Endothelial cell of umbilical vein (primary cell): ENCODE measurements around the gene RDH14. TPM values are rescaled to one million over a fixed set of nuclear protein-coding genes. Genes with fewer than 3 reads are reported as not detected.

Experiments
- BruUV-seq: library from RNA; stranded (reverse); fragments of 400-500 nt; replicated peaks from 2 replicates; lab custom pipeline; 2021; lab: Mats Ljungman, UMichigan
- CTCF ChIA-PET: fragments of 300-600, 350-600 bp; sonication (Branson Sonifier 250); formaldehyde crosslinking; loops from one replicate; lab custom pipeline; 2021; ENCODE audit warnings: antibody characterized with exemption, inconsistent platforms; lab: Charles Lee
- POLR2A ChIA-PET: fragments of 300-600, 350-600 bp; sonication (Branson Sonifier 250); formaldehyde crosslinking; loops from one replicate; lab custom pipeline; 2021; ENCODE audit warnings: antibody characterized with exemption, inconsistent platforms; lab: Charles Lee
- DNase-seq: peaks from one replicate; pipeline ENCODE4 v3.0.0-alpha.2; 2011; ENCODE audit warnings: low read depth, low spot score
- FAIRE-seq: peaks from 2 replicates; lab custom pipeline; 2011; peaks lifted over from hg19 to GRCh38; lab: Jason Lieb, UNC
- H2AFZ ChIP-seq: 2 replicates; pipeline ENCODE4 v1.6.0; 2012; ENCODE audit warnings: low read depth, low read length, control low read depth, inconsistent platforms
- H3K27ac ChIP-seq: 2 replicates; pipeline ENCODE4 v1.5.1; 2011; ENCODE audit warnings: low read depth, mild to moderate bottlenecking, control low read depth, low read length, moderate library complexity; ENCODE audit not compliant: insufficient read depth
- H3K27me3 ChIP-seq, 2 experiments: 2 replicates each; pipeline versions ENCODE4 v1.6.0 to v1.6.1; 2011; ENCODE audit warnings: low read length in 2 of 2, mixed read lengths in 1 of 2; ENCODE audit not compliant: control insufficient read depth in 2 of 2, insufficient read depth in 2 of 2
- H3K36me3 ChIP-seq, 2 experiments: 2 replicates in 1 of 2; 3 replicates in 1 of 2; pipeline ENCODE4 v1.5.1; 2011; ENCODE audit warnings: low read length in 2 of 2, mild to moderate bottlenecking in 1 of 2, moderate library complexity in 1 of 2; ENCODE audit not compliant: control insufficient read depth in 2 of 2, insufficient read depth in 2 of 2; ENCODE audit errors: extremely low read depth in 1 of 2
- H3K4me1 ChIP-seq: 3 replicates; pipeline ENCODE4 v1.5.1; 2011; ENCODE audit warnings: mild to moderate bottlenecking, low read length; ENCODE audit not compliant: control insufficient read depth, insufficient read depth; ENCODE audit errors: extremely low read depth
- H3K4me2 ChIP-seq: 2 replicates; pipeline ENCODE4 v1.6.1; 2011; ENCODE audit warnings: low read length, control low read depth, mixed read lengths; ENCODE audit not compliant: insufficient read depth
- H3K4me3 ChIP-seq, 3 experiments: fragments of 200-600 bp in 1 of 3; sonication (generic), shearing (Covaris generic) in 1 of 3; replicated peaks in 1 of 3; 2 replicates each; pipeline ENCODE4 v1.5.1; 2011 to 2016; ENCODE audit warnings: control low read depth in 3 of 3, low read length in 3 of 3, mild to moderate bottlenecking in 2 of 3, inconsistent platforms in 1 of 3, low read depth in 1 of 3, moderate library complexity in 1 of 3; ENCODE audit not compliant: insufficient read depth in 1 of 3
- H3K79me2 ChIP-seq: 2 replicates; pipeline ENCODE4 v1.6.0; 2012; ENCODE audit warnings: low read length, inconsistent platforms; ENCODE audit not compliant: control insufficient read depth, insufficient read depth
- H3K9ac ChIP-seq: replicated peaks from 2 replicates; pipeline ENCODE3; 2011; ENCODE audit warnings: low read length, control low read depth; ENCODE audit not compliant: insufficient read depth; ENCODE audit errors: extremely low read depth
- H3K9me1 ChIP-seq: replicated peaks from 3 replicates; pipeline ENCODE4 v1.6.0; 2011; ENCODE audit warnings: mild to moderate bottlenecking, low read length; ENCODE audit not compliant: control insufficient read depth, insufficient read depth; ENCODE audit errors: extremely low read depth
- H3K9me3 ChIP-seq: replicated peaks from 2 replicates; pipeline ENCODE4 v1.5.1; 2012; ENCODE audit warnings: low read length, inconsistent platforms; ENCODE audit not compliant: control insufficient read depth, insufficient read depth
- H4K20me1 ChIP-seq: replicated peaks from 2 replicates; pipeline ENCODE3; 2011; ENCODE audit warnings: mild to moderate bottlenecking, low read length; ENCODE audit not compliant: control insufficient read depth, insufficient read depth; ENCODE audit errors: extremely low read depth
- EZH2 ChIP-seq: IDR thresholded peaks from 2 replicates; pipeline ENCODE4 v1.6.1; 2012; ENCODE audit warnings: borderline replicate concordance, low read depth, mild to moderate bottlenecking, moderate library complexity, low read length, inconsistent platforms; ENCODE audit not compliant: severe bottlenecking
- FOS ChIP-seq: IDR thresholded peaks from 2 replicates; pipeline ENCODE4 v1.6.1; 2011; ENCODE audit warnings: mild to moderate bottlenecking, low read length, moderate library complexity, borderline replicate concordance; ENCODE audit not compliant: insufficient read depth
- MYC ChIP-seq: IDR thresholded peaks from one replicate; pipeline ENCODE4 v1.6.1; 2011; ENCODE audit warnings: mild to moderate bottlenecking, low read depth, low read length
- POLR2A ChIP-seq: IDR thresholded peaks from 2 replicates; pipeline ENCODE4 v1.6.1; 2012; ENCODE audit warnings: low read depth, mild to moderate bottlenecking, control low read depth, low read length
- POLR2AphosphoS5 ChIP-seq: IDR thresholded peaks from 2 replicates; pipeline ENCODE4 v1.6.1; 2012; ENCODE audit warnings: low read depth, mild to moderate bottlenecking, control low read depth, low read length, moderate library complexity; ENCODE audit not compliant: insufficient read depth
- dilution Hi-C: fragments of 300-500 bp; cut with MboI; formaldehyde crosslinking; loops from one replicate; pipeline ENCODE4 v1.15.0; 2019; ENCODE audit warnings: low sequenced_read_pairs; ENCODE audit not compliant: extremely low pct_ligation_motif_present
- intact Hi-C: fragments of 100-400 bp; cut with micrococcal nuclease; formaldehyde crosslinking; loops from one replicate; pipeline ENCODE4 v1.10.0; 2022
- polyA plus RNA-seq, 4 experiments: library from polyadenylated mRNA; depleted of rRNA in 3 of 4; stranded (reverse) in 3 of 4; unstranded in 1 of 4; fragments of >200 nt; gene quantifications; 2 replicates each; pipeline versions ENCODE4 v1.2.1 to v1.2.3, GENCODE V29; 2011 to 2012; ENCODE audit warnings: missing spikeins in 1 of 4
- total RNA-seq: library from RNA; stranded (reverse); gene quantifications from 2 replicates; pipeline ENCODE4 v1.2.3, GENCODE V29; 2021
- TF ChIP-seq, protein P1 (sequence below): IDR thresholded peaks from 2 replicates; pipeline ENCODE4 v1.6.1; 2011; ENCODE audit not compliant: insufficient read depth, insufficient read length
- TF ChIP-seq, protein P2 (sequence below), 2 donors: IDR thresholded peaks; 1 replicate in 1 of 2; 2 replicates in 1 of 2; pipeline ENCODE4 v1.5.1; 2011; ENCODE audit warnings: low read length in 2 of 2, mild to moderate bottlenecking in 2 of 2, moderate library complexity in 2 of 2, control low read depth in 1 of 2, inconsistent platforms in 1 of 2, low read depth in 1 of 2; ENCODE audit not compliant: insufficient read depth in 1 of 2; ENCODE audit errors: extremely low read depth in 1 of 2

The RDH14 gene
- total and polyA plus RNA-seq, 2 donors (not counting 3 experiments of a cell fraction or from before 2014, with no cell fraction given) = 8.8 to 12.4 TPM

DNA sequence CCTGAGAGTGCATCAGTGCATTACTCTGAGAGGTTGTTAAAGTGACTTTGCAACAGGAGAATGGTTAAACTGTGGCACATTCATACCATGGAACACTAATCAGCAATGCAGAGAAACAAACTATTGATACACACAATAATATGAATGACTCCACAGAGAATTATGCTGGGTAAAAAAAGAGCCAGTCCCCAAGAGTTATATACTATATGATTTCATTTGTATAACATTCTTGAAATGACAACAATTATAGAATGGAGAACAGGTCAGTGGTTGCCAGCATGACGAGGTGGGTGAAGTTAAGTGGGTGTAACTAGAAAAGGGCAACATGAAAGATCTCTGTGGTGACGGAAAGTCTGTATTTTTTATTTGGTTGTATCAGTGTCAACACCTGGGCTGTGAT, 31.9 kb upstream of the RDH14 start:
- H3K9me3 ChIP-seq = no peaks in the 10 kb centered on the region
- H3K36me3 ChIP-seq = no peaks in the 10 kb centered on the region
- no peaks in the 10 kb centered on the region for H4K20me1 ChIP-seq
- TF ChIP-seq, protein P1, sequence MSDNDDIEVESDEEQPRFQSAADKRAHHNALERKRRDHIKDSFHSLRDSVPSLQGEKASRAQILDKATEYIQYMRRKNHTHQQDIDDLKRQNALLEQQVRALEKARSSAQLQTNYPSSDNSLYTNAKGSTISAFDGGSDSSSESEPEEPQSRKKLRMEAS = no peak
- TF ChIP-seq MYC = no peak
- TF ChIP-seq EZH2 = no peak
- no peak for TF ChIP-seq POLR2A
- CTCF ChIA-PET = no interaction called here
- no peak for FAIRE-seq
- BruUV-seq = no TSS peak
- intact Hi-C loops = no loop called here
- dilution Hi-C loops = no loop called here
- no peaks in the 10 kb centered on the region for H3K9me1 ChIP-seq
- no peak for DNase-seq
- H3K27ac ChIP-seq = no peak overlapping the region
- POLR2A ChIA-PET = no interaction called here
- H2AFZ ChIP-seq = no peak overlapping the region
- H3K4me2 ChIP-seq = no peak overlapping the region
- H3K4me3 ChIP-seq = no peak overlapping the region
- H3K4me1 ChIP-seq = no peaks in the 10 kb centered on the region
- no peaks in the 10 kb centered on the region for H3K27me3 ChIP-seq
- H3K9ac ChIP-seq = no peak overlapping the region
- H3K79me2 ChIP-seq = no peaks in the 10 kb centered on the region

- Histone ChIP-seq H3K27me3 (no peaks in the 10 kb centered on the region), H3K9me1 (no peaks in the 10 kb centered on the region), H3K4me3 (no peak within 1 kb of the TSS), H4K20me1 (no peaks in the 10 kb centered on the region), H3K9me3 (no peaks in the 10 kb centered on the region), H3K9ac (no peak within 1 kb of the TSS), H3K36me3 (no peaks in the 10 kb centered on the region), H3K4me2 (no peak within 1 kb of the TSS), H3K79me2 (no peaks in the 10 kb centered on the region), H3K27ac (no peak within 1 kb of the TSS), H3K4me1 (no peaks in the 10 kb centered on the region), H2AFZ (no peak within 1 kb of the TSS)
- BruUV-seq = no TSS peak
- CTCF ChIA-PET = no interaction called here
- FAIRE-seq (no peak), DNase-seq (no peak)
- TF ChIP-seq FOS (no peak), POLR2A (no peak), POLR2AphosphoS5 (no peak)
- TF ChIP-seq, protein P2, sequence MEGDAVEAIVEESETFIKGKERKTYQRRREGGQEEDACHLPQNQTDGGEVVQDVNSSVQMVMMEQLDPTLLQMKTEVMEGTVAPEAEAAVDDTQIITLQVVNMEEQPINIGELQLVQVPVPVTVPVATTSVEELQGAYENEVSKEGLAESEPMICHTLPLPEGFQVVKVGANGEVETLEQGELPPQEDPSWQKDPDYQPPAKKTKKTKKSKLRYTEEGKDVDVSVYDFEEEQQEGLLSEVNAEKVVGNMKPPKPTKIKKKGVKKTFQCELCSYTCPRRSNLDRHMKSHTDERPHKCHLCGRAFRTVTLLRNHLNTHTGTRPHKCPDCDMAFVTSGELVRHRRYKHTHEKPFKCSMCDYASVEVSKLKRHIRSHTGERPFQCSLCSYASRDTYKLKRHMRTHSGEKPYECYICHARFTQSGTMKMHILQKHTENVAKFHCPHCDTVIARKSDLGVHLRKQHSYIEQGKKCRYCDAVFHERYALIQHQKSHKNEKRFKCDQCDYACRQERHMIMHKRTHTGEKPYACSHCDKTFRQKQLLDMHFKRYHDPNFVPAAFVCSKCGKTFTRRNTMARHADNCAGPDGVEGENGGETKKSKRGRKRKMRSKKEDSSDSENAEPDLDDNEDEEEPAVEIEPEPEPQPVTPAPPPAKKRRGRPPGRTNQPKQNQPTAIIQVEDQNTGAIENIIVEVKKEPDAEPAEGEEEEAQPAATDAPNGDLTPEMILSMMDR (IDR thresholded peaks at IDR 0.05; ENCODE audit: extremely low read depth in 1 of 2, insufficient read depth in 1 of 2, low read depth in 1 of 2, low read length in 2 of 2) = no peak
- POLR2A ChIA-PET = no interaction called here
- intact Hi-C loops = no loop called here
- dilution Hi-C loops = no loop called here
Measured at GRCh38 chr2:18589354-18589753, 28.9 kb upstream of the RDH14 start, which contains the start of gene NT5C1B. NT5C1B (minus strand) TSS chr2:18589569; CDS start chr2:18589468, 101 bp downstream.
